H9 (cell line): ENCODE results near the gene RNF212. TPM values are rescaled to one million over a fixed set of nuclear protein-coding genes. Genes with fewer than 3 reads are reported as not detected.

Experiments
- DNase-seq: peaks from one replicate; pipeline ENCODE4 v3.0.0-alpha.2; 2017
- H2AFZ ChIP-seq: one replicate; pipeline ENCODE4 v1.6.1; 2013; ENCODE audit warnings: mild to moderate bottlenecking, low read length, control low read depth, moderate library complexity
- H2AK5ac ChIP-seq: 2 replicates; pipeline ENCODE4 v1.6.1; 2013; ENCODE audit warnings: low read length, control low read depth, mixed read lengths; ENCODE audit not compliant: insufficient read length
- H2BK120ac ChIP-seq: one replicate; pipeline ENCODE4 v1.6.1; 2013; ENCODE audit warnings: low read depth, mild to moderate bottlenecking, low read length, control low read depth, inconsistent platforms; ENCODE audit not compliant: poor library complexity, severe bottlenecking
- H2BK12ac ChIP-seq: 2 replicates; pipeline ENCODE4 v1.6.1; 2013; ENCODE audit warnings: low read length, control low read depth, mixed read lengths, low read depth; ENCODE audit not compliant: insufficient read length
- H2BK15ac ChIP-seq: 2 replicates; pipeline ENCODE4 v1.6.1; 2013; ENCODE audit warnings: low read depth, low read length, control low read depth
- H2BK20ac ChIP-seq: one replicate; pipeline ENCODE4 v1.6.1; 2013; ENCODE audit warnings: low read depth, mild to moderate bottlenecking, low read length, control low read depth, inconsistent platforms; ENCODE audit not compliant: poor library complexity, severe bottlenecking
- H2BK5ac ChIP-seq: 2 replicates; pipeline ENCODE4 v1.6.1; 2013; ENCODE audit warnings: low read length, control low read depth, mixed read lengths; ENCODE audit not compliant: insufficient read length
- H3K14ac ChIP-seq: 2 replicates; pipeline ENCODE4 v1.6.1; 2013; ENCODE audit warnings: low read length, control low read depth; ENCODE audit not compliant: insufficient read depth
- H3K18ac ChIP-seq: 2 replicates; pipeline ENCODE4 v1.6.1; 2013; ENCODE audit warnings: low read depth, mild to moderate bottlenecking, mixed read lengths, low read length, control low read depth; ENCODE audit not compliant: insufficient read length
- H3K23ac ChIP-seq: 2 replicates; pipeline ENCODE4 v1.6.1; 2013; ENCODE audit warnings: low read length, control low read depth, mixed read lengths, low read depth; ENCODE audit not compliant: insufficient read length
- H3K23me2 ChIP-seq: 2 replicates; pipeline ENCODE4 v1.6.1; 2013; ENCODE audit warnings: low read depth, mild to moderate bottlenecking, mixed read lengths, low read length, control low read depth; ENCODE audit not compliant: insufficient read length, poor library complexity, severe bottlenecking
- H3K27ac ChIP-seq: 2 replicates; pipeline ENCODE4 v1.5.1; 2013; ENCODE audit warnings: low read length, control low read depth, mixed read lengths, low read depth; ENCODE audit not compliant: insufficient read length
- H3K27me3 ChIP-seq: 2 replicates; pipeline ENCODE4 v1.6.1; 2013; ENCODE audit warnings: low read length, control low read depth, inconsistent platforms; ENCODE audit not compliant: insufficient read depth
- H3K4ac ChIP-seq: 2 replicates; pipeline ENCODE4 v1.6.1; 2013; ENCODE audit warnings: low read depth, mild to moderate bottlenecking, control low read depth, inconsistent platforms, low read length, moderate library complexity
- H3K4me1 ChIP-seq: 2 replicates; pipeline ENCODE4 v1.6.1; 2013; ENCODE audit warnings: low read length, control low read depth, inconsistent platforms; ENCODE audit not compliant: insufficient read depth
- H3K4me2 ChIP-seq: 2 replicates; pipeline ENCODE4 v1.6.1; 2013; ENCODE audit warnings: low read length, control low read depth, mixed read lengths; ENCODE audit not compliant: insufficient read length, insufficient read depth
- H3K56ac ChIP-seq: 2 replicates; pipeline ENCODE4 v1.6.1; 2013; ENCODE audit warnings: low read depth, mild to moderate bottlenecking, mixed read lengths, low read length, control low read depth; ENCODE audit not compliant: insufficient read length
- H3K79me1 ChIP-seq: 2 replicates; pipeline ENCODE4 v1.6.1; 2013; ENCODE audit warnings: low read depth, mild to moderate bottlenecking, moderate library complexity, low read length, control low read depth, inconsistent platforms; ENCODE audit not compliant: insufficient read depth, poor library complexity, severe bottlenecking
- H3K79me2 ChIP-seq: 2 replicates; pipeline ENCODE4 v1.6.1; 2013; ENCODE audit warnings: low read length, control low read depth, inconsistent platforms; ENCODE audit not compliant: insufficient read depth
- H3K9ac ChIP-seq: 2 replicates; pipeline ENCODE4 v1.6.1; 2013; ENCODE audit warnings: low read length, control low read depth, mixed read lengths; ENCODE audit not compliant: insufficient read length; ENCODE audit errors: extremely low read depth
- H3K9me3 ChIP-seq: one replicate; pipeline ENCODE4 v1.6.1; 2013; ENCODE audit warnings: low read depth, low read length, inconsistent platforms; ENCODE audit not compliant: control insufficient read depth
- H3T11ph ChIP-seq: one replicate; pipeline ENCODE4 v1.6.1; 2013; ENCODE audit warnings: mild to moderate bottlenecking, low read length, control low read depth, inconsistent platforms
- H4K20me1 ChIP-seq: one replicate; pipeline ENCODE4 v1.6.1; 2013; ENCODE audit not compliant: control insufficient read depth, insufficient read length, insufficient read depth
- H4K5ac ChIP-seq: 2 replicates; pipeline ENCODE4 v1.6.1; 2013; ENCODE audit warnings: low read depth, mild to moderate bottlenecking, mixed read lengths, low read length, control low read depth; ENCODE audit not compliant: insufficient read length
- H4K8ac ChIP-seq: replicated peaks from 2 replicates; pipeline ENCODE4 v1.6.1; 2013; ENCODE audit warnings: low read length, control low read depth, mixed read lengths, low read depth; ENCODE audit not compliant: insufficient read length
- H4K91ac ChIP-seq: 2 replicates; pipeline ENCODE4 v1.6.1; 2013; ENCODE audit warnings: low read depth, mild to moderate bottlenecking, moderate library complexity, mixed read lengths, low read length, control low read depth; ENCODE audit not compliant: insufficient read length
- H3K27ac Mint-ChIP-seq, 3 experiments: 2 replicates in 2 of 3; 3 replicates in 1 of 3; pipeline ENCODE4 v1.8.0; 2020 to 2021; ENCODE audit warnings: mixed read lengths in 3 of 3, mild to moderate bottlenecking in 1 of 3, moderate library complexity in 1 of 3
- H3K27me3 Mint-ChIP-seq: 2 replicates; pipeline ENCODE4 v1.8.0; 2021; ENCODE audit warnings: low read depth, mild to moderate bottlenecking, moderate library complexity, mixed read lengths
- H3K36me3 Mint-ChIP-seq, 3 experiments: 2 replicates in 2 of 3; 3 replicates in 1 of 3; pipeline ENCODE4 v1.8.0; 2020 to 2021; ENCODE audit warnings: low read depth in 3 of 3, mixed read lengths in 3 of 3; ENCODE audit not compliant: insufficient read depth in 1 of 3
- H3K4me1 Mint-ChIP-seq, 2 experiments: 2 replicates each; pipeline ENCODE4 v1.8.0; 2020; ENCODE audit warnings: mixed read lengths in 2 of 2
- H3K4me3 Mint-ChIP-seq, 2 experiments: 2 replicates in 1 of 2; 3 replicates in 1 of 2; pipeline ENCODE4 v1.8.0; 2020 to 2021; ENCODE audit warnings: mild to moderate bottlenecking in 2 of 2, mixed read lengths in 2 of 2, moderate library complexity in 1 of 2
- H3K9me3 Mint-ChIP-seq, 2 experiments: 2 replicates in 1 of 2; 3 replicates in 1 of 2; pipeline ENCODE4 v1.8.0; 2020; ENCODE audit warnings: mild to moderate bottlenecking in 2 of 2, mixed read lengths in 2 of 2, moderate library complexity in 1 of 2
- CTCF ChIP-seq: fragments of 200-600 bp; sonication (generic); conservative IDR thresholded peaks from 3 replicates; pipeline ENCODE4 v1.8.0; 2021; ENCODE audit warnings: antibody characterized with exemption, mild to moderate bottlenecking
- WGBS: extraction: QIAGEN DNeasy Blood & Tissue Kit; methylation state at CpG from one replicate; pipeline ENCODE4 v1.1.7; 2013; ENCODE audit warnings: missing lambda C conversion rate, low lambda C conversion rate, mixed read lengths; ENCODE audit not compliant: insufficient read length; ENCODE audit errors: extremely low coverage; 5-methylcytosine and 5-hydroxymethylcytosine counted together
- total RNA-seq: library from RNA; stranded (reverse); gene quantifications from 2 replicates; pipeline ENCODE4 v1.2.1, GENCODE V29; 2021

The RNF212 gene
- total RNA-seq, 1 experiment from 2014 or later: 3.0 TPM

GRCh38 chr4:1092983-1093361 is 20.4 kb downstream of the RNF212 start:
- H3K4ac ChIP-seq: no peak overlapping the region
- no peak overlapping the region for H3K27ac Mint-ChIP-seq
- H3K14ac ChIP-seq: no peak overlapping the region

More at GRCh38 chr4:1092983-1093361, 20.4 kb downstream of the RNF212 start:
- H3K4me3 Mint-ChIP-seq: no peak overlapping the region
- H2BK15ac ChIP-seq: no peak overlapping the region
- H2BK120ac ChIP-seq: no peak overlapping the region
- H4K20me1 ChIP-seq: no peaks in the 10 kb centered on the region
- no peak overlapping the region for H3K27ac ChIP-seq
- H3K9ac ChIP-seq: no peak overlapping the region
- no peak overlapping the region for H4K5ac ChIP-seq
- no peaks in the 10 kb centered on the region for H3K4me1 Mint-ChIP-seq
- H3T11ph ChIP-seq: no peak overlapping the region
- H2AFZ ChIP-seq: no peak overlapping the region
- no peaks in the 10 kb centered on the region for H3K27me3 ChIP-seq
- H3K79me2 ChIP-seq: no peaks in the 10 kb centered on the region
- no CpG with 5 or more reads among the region's 4 CpGs for WGBS
- H4K8ac ChIP-seq: no peak overlapping the region
- H4K91ac ChIP-seq: no peak overlapping the region
- H3K18ac ChIP-seq: no peak overlapping the region
- no peak overlapping the region for H2BK5ac ChIP-seq
- H3K9me3 ChIP-seq: no peaks in the 10 kb centered on the region
- H2BK20ac ChIP-seq: no peak overlapping the region
- no peak overlapping the region for H2BK12ac ChIP-seq
- no peak overlapping the region for H3K4me2 ChIP-seq
- peaks cover 15 to 17% of the 10 kb centered on the region in 2 experiments for H3K9me3 Mint-ChIP-seq
- peaks cover 13% of the 10 kb centered on the region for H3K27me3 Mint-ChIP-seq
- no peaks in the 10 kb centered on the region for H3K4me1 ChIP-seq
- H3K56ac ChIP-seq: no peak overlapping the region
- H3K36me3 Mint-ChIP-seq: peaks cover 0 to 11% (median 6%) of the 10 kb centered on the region in 3 experiments; a peak in 6 of 7 replicates
- no peak overlapping the region for H2AK5ac ChIP-seq
- H3K79me1 ChIP-seq: no peaks in the 10 kb centered on the region
- no peaks in the 10 kb centered on the region for H3K23me2 ChIP-seq
- no peak for TF ChIP-seq CTCF
- H3K23ac ChIP-seq: no peak overlapping the region
- DNase-seq: no peak
